ENCODE data around the gene HSD17B11. TPM values are rescaled to one million over a fixed set of nuclear protein-coding genes. Genes with fewer than 3 reads are reported as not detected.

Gene HSD17B11
- total and polyA plus RNA-seq, 2 of the 8 experiments (the other 6 are each of a cell fraction or from before 2014, with no cell fraction given) = 6.0 to 9.0 TPM

DNA sequence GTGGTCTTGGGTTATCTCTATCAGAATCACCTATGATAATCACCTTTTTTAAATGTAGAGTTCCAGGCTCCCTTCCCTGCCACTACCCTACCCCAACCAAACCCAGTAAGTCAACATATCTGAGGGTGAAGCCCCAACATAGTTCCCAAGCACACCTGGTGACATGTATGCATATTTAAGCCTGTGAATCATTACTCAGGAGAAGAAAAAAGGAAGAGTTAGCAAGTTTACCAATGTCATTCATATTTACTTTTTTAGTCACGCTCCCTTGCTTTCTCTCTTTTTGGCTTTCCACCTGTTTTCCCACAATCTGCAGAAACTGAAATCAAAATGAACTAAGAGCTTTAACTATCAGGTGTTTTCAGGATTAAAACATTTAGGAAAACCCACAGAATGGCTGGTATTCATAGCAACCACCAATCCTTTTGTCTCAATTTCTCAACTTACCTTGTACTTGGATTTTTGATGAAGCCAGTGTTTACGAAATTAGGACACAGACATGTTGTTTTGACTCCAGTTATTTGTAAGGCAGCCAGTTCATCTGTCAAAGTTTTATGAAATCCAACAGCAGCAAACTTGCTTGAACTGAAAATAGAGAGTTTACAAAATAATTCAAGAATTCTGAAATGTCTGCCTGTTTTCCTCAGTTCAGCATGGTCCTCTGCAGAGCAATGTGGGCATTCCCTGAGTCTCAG, 34.0 kb downstream of the HSD17B11 start:
- H3K9ac ChIP-seq (replicated peaks in 1 of 4; ENCODE audit: extremely low read depth in 1 of 4, low read depth in 3 of 4, low read length in 3 of 4) = no peak overlapping the region
- H3K4me1 ChIP-seq (replicated peaks in 1 of 4; ENCODE audit: control insufficient read depth in 3 of 4, insufficient read depth in 4 of 4, low read length in 3 of 4) = no peaks in the 10 kb centered on the region; a peak in 2 of 7 replicates
- no peak overlapping the region for H3K14ac ChIP-seq (ENCODE audit: insufficient read length)
- ChIA-PET POLR2A (ENCODE audit: partially characterized antibody) (no interaction called here), CTCF (ENCODE audit: partially characterized antibody) (interaction anchor here (1.8 to 2.9 kb wide), 4 partner anchors 13 to 481 kb away, joined by 5 to 9 read pairs (median 6); no protein-coding TSS in a partner anchor)
- no peak overlapping the region for H2BK120ac ChIP-seq (replicated peaks; ENCODE audit: low read depth, low read length)
- H2BK12ac ChIP-seq (ENCODE audit: low read depth, low read length) = no peak overlapping the region
- TF ChIP-seq, protein P1, sequence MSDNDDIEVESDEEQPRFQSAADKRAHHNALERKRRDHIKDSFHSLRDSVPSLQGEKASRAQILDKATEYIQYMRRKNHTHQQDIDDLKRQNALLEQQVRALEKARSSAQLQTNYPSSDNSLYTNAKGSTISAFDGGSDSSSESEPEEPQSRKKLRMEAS (IDR thresholded peaks at IDR 0.05) = no peak
- TF ChIP-seq RAD21 (IDR thresholded peaks at IDR 0.05 in 1 of 2, conservative IDR thresholded peaks at IDR 0.05 in 1 of 2; ENCODE audit: low read depth in 2 of 2, low read length in 2 of 2) = no peak
- no peak for TF ChIP-seq GTF2F1 (IDR thresholded peaks at IDR 0.05; ENCODE audit: borderline replicate concordance, low read depth, low read length)
- TF ChIP-seq EP300 (IDR thresholded peaks at IDR 0.05; ENCODE audit: borderline replicate concordance in 1 of 2, low read depth in 2 of 2, low read length in 2 of 2) = no peak
- no peak for TF ChIP-seq TAF1 (IDR thresholded peaks at IDR 0.05; ENCODE audit: low read depth, low read length)
- no peak for TF ChIP-seq EGR1 (IDR thresholded peaks at IDR 0.05; ENCODE audit: borderline replicate concordance, low read depth, low read length)
- no peak for TF ChIP-seq RXRA (IDR thresholded peaks at IDR 0.05; ENCODE audit: insufficient read depth, low read depth, low read length)
- TF ChIP-seq CTBP2 (IDR thresholded peaks at IDR 0.05; ENCODE audit: borderline replicate concordance, insufficient read depth, insufficient read length, low read length) = no peak
- TF ChIP-seq CBX8 (IDR thresholded peaks at IDR 0.05; ENCODE audit: borderline replicate concordance, low read depth, low read length) = no peak
- no peak for TF ChIP-seq YY1 (IDR thresholded peaks at IDR 0.05; ENCODE audit: low read depth, low read length)
- no peak overlapping the region for H4K5ac ChIP-seq (ENCODE audit: insufficient read length, low read depth, low read length)
- no peak overlapping the region for H4K91ac ChIP-seq (replicated peaks; ENCODE audit: insufficient read length, low read length)
- no peak overlapping the region for H3K56ac ChIP-seq (replicated peaks; ENCODE audit: insufficient read length, low read depth, low read length)
- no peaks in the 10 kb centered on the region for H3K9me3 ChIP-seq (ENCODE audit: insufficient read depth in 2 of 2, low read depth in 1 of 2, low read length in 1 of 2)
- DNase-seq (ENCODE audit: low read depth in 1 of 2, low spot score in 2 of 2) (no peak), FAIRE-seq (peak; percentile 81)
- no peak overlapping the region for H3K27ac ChIP-seq (ENCODE audit: low read depth, low read length)
- H2BK15ac ChIP-seq (ENCODE audit: low read length) = no peak overlapping the region
- H4K8ac ChIP-seq (ENCODE audit: extremely low read depth, insufficient read depth, low read length) = no peak overlapping the region
- no peaks in the 10 kb centered on the region for H3K79me2 ChIP-seq (ENCODE audit: control insufficient read depth in 1 of 2, insufficient read depth in 2 of 2, low read length in 2 of 2)
- no peak overlapping the region for H3K4me2 ChIP-seq (ENCODE audit: insufficient read depth in 1 of 2, low read depth in 2 of 2, low read length in 2 of 2)
- no peak overlapping the region for H2AFZ ChIP-seq (ENCODE audit: low read length)
- H3K36me3 ChIP-seq (ENCODE audit: control insufficient read depth in 2 of 4, insufficient read depth in 4 of 4, low read length in 3 of 4) = no peaks in the 10 kb centered on the region
- no peak overlapping the region for H2BK20ac ChIP-seq (ENCODE audit: low read length)
- no peaks in the 10 kb centered on the region for H3K23me2 ChIP-seq (ENCODE audit: low read depth, low read length)
- no peak overlapping the region for H3K4me3 ChIP-seq (ENCODE audit: extremely low read depth in 1 of 4, insufficient read depth in 2 of 4, low read depth in 3 of 4, low read length in 4 of 4)
- H2AK5ac ChIP-seq (ENCODE audit: low read depth, low read length) = no peak overlapping the region
- no peaks in the 10 kb centered on the region for H3K79me1 ChIP-seq (ENCODE audit: low read depth, low read length)
- H2BK5ac ChIP-seq (ENCODE audit: low read depth, low read length) = no peak overlapping the region
- H3K4ac ChIP-seq (replicated peaks; ENCODE audit: insufficient read length, low read depth, low read length) = no peak overlapping the region
- WGBS, 2 experiments (ENCODE audit: extremely low coverage in 1 of 2, insufficient coverage in 1 of 2, insufficient read length in 1 of 2, insufficient replicate concordance in 2 of 2, low coverage in 1 of 2, low lambda C conversion rate in 2 of 2, missing lambda C conversion rate in 1 of 2) = 91% methylated on average over 2 of the region's 2 CpGs; no CpG with 5 or more reads in 1 of the 2 experiments
- no peak overlapping the region for H3K18ac ChIP-seq (ENCODE audit: extremely low read depth, low read length)
- H4K20me1 ChIP-seq (replicated peaks in 1 of 2; ENCODE audit: control insufficient read depth in 1 of 2, insufficient read depth in 2 of 2, low read length in 2 of 2) = no peaks in the 10 kb centered on the region
- H3K27me3 ChIP-seq (replicated peaks in 1 of 4; ENCODE audit: control insufficient read depth in 3 of 4, extremely low read depth in 1 of 4, insufficient read depth in 3 of 4, low read length in 3 of 4) = no peaks in the 10 kb centered on the region
- H3K23ac ChIP-seq (ENCODE audit: insufficient read length) = no peak overlapping the region

Measured in H1 (cell line).